ENCODE results near the gene CPM.
"Not testable (repeated sequence)": the region's sequence is repeated elsewhere in the genome, so short reads cannot be mapped to it uniquely, and the experiment has no call there.

CPM gene

GRCh38 chr12:68809190-68810026 is 123.6 kb downstream of the CPM start:
- ATAC-seq (no peak), DNase-seq (no peak)
- peak overlapping the region; percentile 99 to 100 for H3K27ac Mint-ChIP-seq
- H3K9me3 Mint-ChIP-seq = no peaks in the 10 kb centered on the region
- no peaks in the 10 kb centered on the region for H3K27me3 Mint-ChIP-seq
- peaks cover 44% of the 10 kb centered on the region for H3K4me1 Mint-ChIP-seq
- H3K4me3 Mint-ChIP-seq = peak overlapping the region; percentile 84 to 95

GRCh38 chr12:68808388-68809189 is 124.4 kb downstream of the CPM start:
- ATAC-seq = peak; percentile 70
- Mint-ChIP-seq H3K27me3 (no peaks in the 10 kb centered on the region), H3K9me3 (no peaks in the 10 kb centered on the region), H3K27ac (peak overlapping the region; percentile 99 to 100), H3K4me1 (peaks cover 39% of the 10 kb centered on the region), H3K4me3 (peak overlapping the region; percentile 84 to 95)
- peak; percentile 79 to 89 for DNase-seq

GRCh38 chr12:68807576-68808387 is 125.2 kb downstream of the CPM start, which contains the start of gene MDM2:
MDM2 (plus strand) TSS chr12:68808177; CDS start chr12:68808478, 301 bp downstream.
- no peaks in the 10 kb centered on the region for H3K27me3 Mint-ChIP-seq

DNA sequence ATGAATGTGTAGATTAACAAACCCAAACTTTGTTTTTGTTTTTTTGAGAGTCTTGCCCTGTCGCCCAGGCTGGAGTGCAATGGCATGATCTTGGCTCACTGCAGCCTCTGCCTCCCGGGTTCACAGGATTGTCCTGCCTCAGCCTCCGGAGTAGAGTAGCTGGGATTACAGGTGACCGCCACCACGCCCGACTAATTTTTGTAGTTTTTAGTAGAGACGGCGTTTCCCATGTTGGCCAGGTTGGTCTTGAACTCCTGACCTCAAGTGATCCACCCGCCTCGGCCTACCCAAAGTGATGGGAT is 125.7 kb downstream of the CPM start:
- not testable (repeated sequence) for H3K27me3 Mint-ChIP-seq, ATAC-seq, DNase-seq

More at GRCh38 chr12:68807576-68808387, 125.2 kb downstream of the CPM start, which contains the start of gene MDM2:
- ATAC-seq (peak; percentile 88), DNase-seq (peak; percentile 99)
- no peaks in the 10 kb centered on the region for H3K9me3 Mint-ChIP-seq
- H3K27ac Mint-ChIP-seq = peak within 1 kb of the TSS; percentile 99 to 100
- H3K4me1 Mint-ChIP-seq = peaks cover 32% of the 10 kb centered on the region
- H3K4me3 Mint-ChIP-seq = peak within 1 kb of the TSS; percentile 84 to 95

GRCh38 chr12:68806488-68807237 is 126.3 kb downstream of the CPM start:
- peaks cover 23% of the 10 kb centered on the region for H3K4me1 Mint-ChIP-seq
- no peak for ATAC-seq
- H3K27ac Mint-ChIP-seq = peak overlapping the region; percentile 86 to 99
- H3K27me3 Mint-ChIP-seq = no peaks in the 10 kb centered on the region
- no peaks in the 10 kb centered on the region for H3K9me3 Mint-ChIP-seq
- DNase-seq = no peak
- H3K4me3 Mint-ChIP-seq = peak overlapping the region; percentile 38 to 84

More for the DNA sequence above, 125.7 kb downstream of the CPM start:
- Mint-ChIP-seq H3K4me3 (peak overlapping the region; percentile 84 to 95), H3K27ac (peak overlapping the region; percentile 99 to 100), H3K4me1 (peaks cover 27% of the 10 kb centered on the region)
- H3K9me3 Mint-ChIP-seq = not testable (repeated sequence)

DNA sequence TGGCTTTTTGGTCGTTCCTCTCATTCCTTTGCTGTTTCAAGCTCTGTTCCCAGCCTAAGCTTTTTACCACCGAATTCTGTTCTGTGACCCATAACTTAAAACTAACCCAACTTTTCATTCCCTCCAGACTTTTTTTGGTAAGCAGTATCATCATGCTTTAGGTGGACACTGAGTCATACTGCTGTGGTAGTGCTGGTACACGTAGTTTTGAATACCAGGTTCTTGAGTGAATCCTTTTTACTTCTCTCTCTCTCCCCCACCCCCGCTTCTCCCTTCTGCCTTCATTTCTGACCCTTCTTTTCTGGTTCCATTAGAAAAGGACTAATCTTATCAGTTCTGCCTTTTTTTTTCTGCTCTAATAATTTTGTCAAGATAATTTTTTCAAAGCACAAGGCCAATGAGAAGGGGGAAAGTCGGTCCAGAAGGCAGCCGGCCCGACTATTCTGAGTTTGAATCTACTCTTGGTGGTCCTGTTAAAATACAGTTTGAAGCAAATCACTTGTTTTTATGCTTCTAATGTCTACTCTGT is 127.3 kb downstream of the CPM start:
- H3K4me3 Mint-ChIP-seq = no peak overlapping the region
- H3K27ac Mint-ChIP-seq = no peak overlapping the region
- no peaks in the 10 kb centered on the region for H3K9me3 Mint-ChIP-seq
- no peaks in the 10 kb centered on the region for H3K27me3 Mint-ChIP-seq
- ATAC-seq (no peak), DNase-seq (no peak)
- H3K4me1 Mint-ChIP-seq = peaks cover 13% of the 10 kb centered on the region

- no peak overlapping the region for H3K4me3 Mint-ChIP-seq
- ATAC-seq = no peak
Measured at GRCh38 chr12:68804657-68805591, 128.0 kb downstream of the CPM start.

GRCh38 chr12:68803948-68804656 is 128.9 kb downstream of the CPM start:
- DNase-seq (no peak), ATAC-seq (no peak)
- Mint-ChIP-seq H3K4me3 (no peak overlapping the region), H3K27me3 (no peaks in the 10 kb centered on the region), H3K4me1 (peaks cover 12% of the 10 kb centered on the region), H3K9me3 (no peaks in the 10 kb centered on the region), H3K27ac (no peak overlapping the region)

More at GRCh38 chr12:68804657-68805591, 128.0 kb downstream of the CPM start:
- H3K4me1 Mint-ChIP-seq = peaks cover 12% of the 10 kb centered on the region
- DNase-seq = no peak
- no peaks in the 10 kb centered on the region for H3K9me3 Mint-ChIP-seq
- no peaks in the 10 kb centered on the region for H3K27me3 Mint-ChIP-seq
- H3K27ac Mint-ChIP-seq = no peak overlapping the region

GRCh38 chr12:68802911-68803651 is 129.9 kb downstream of the CPM start:
- peaks cover 12% of the 10 kb centered on the region for H3K4me1 Mint-ChIP-seq
- H3K4me3 Mint-ChIP-seq, ATAC-seq, H3K9me3 Mint-ChIP-seq, DNase-seq, H3K27me3 Mint-ChIP-seq, H3K27ac Mint-ChIP-seq: not testable (repeated sequence)

- not testable (repeated sequence) for ATAC-seq, H3K27me3 Mint-ChIP-seq, DNase-seq, H3K9me3 Mint-ChIP-seq, H3K4me3 Mint-ChIP-seq, H3K4me1 Mint-ChIP-seq, H3K27ac Mint-ChIP-seq
Measured at GRCh38 chr12:68802372-68802745, 130.6 kb downstream of the CPM start.
